Trophoblast cell (in vitro differentiated cells and primary cell): ENCODE data around the gene NAXD.

Experiments
- DNase-seq, 2 donors: peaks; one replicate each; pipeline ENCODE4 v3.0.0-alpha.2; 2016
- H2AFZ ChIP-seq: 2 replicates; pipeline ENCODE4 v1.6.1; 2013; ENCODE audit warnings: low read length, moderate library complexity, mild to moderate bottlenecking; ENCODE audit not compliant: insufficient read depth, poor library complexity
- H2AK5ac ChIP-seq: 2 replicates; pipeline ENCODE4 v1.6.1; 2013; ENCODE audit warnings: mild to moderate bottlenecking, low read length
- H2BK120ac ChIP-seq: 2 replicates; pipeline ENCODE4 v1.6.1; 2013; ENCODE audit warnings: low read length, mild to moderate bottlenecking, moderate library complexity; ENCODE audit not compliant: insufficient read depth, poor library complexity
- H2BK12ac ChIP-seq: 2 replicates; pipeline ENCODE4 v1.6.1; 2013; ENCODE audit warnings: mild to moderate bottlenecking, low read length, moderate library complexity
- H2BK5ac ChIP-seq: 2 replicates; pipeline ENCODE4 v1.6.1; 2013; ENCODE audit warnings: low read length, low read depth, moderate library complexity, mild to moderate bottlenecking; ENCODE audit not compliant: poor library complexity
- H3K14ac ChIP-seq: 2 replicates; pipeline ENCODE4 v1.6.1; 2013; ENCODE audit warnings: mild to moderate bottlenecking, low read length
- H3K18ac ChIP-seq: 2 replicates; pipeline ENCODE4 v1.6.1; 2013; ENCODE audit warnings: mild to moderate bottlenecking, low read length
- H3K23ac ChIP-seq: 2 replicates; pipeline ENCODE4 v1.6.1; 2013; ENCODE audit warnings: low read length
- H3K27ac ChIP-seq: 2 replicates; pipeline ENCODE4 v1.5.1; 2013; ENCODE audit warnings: low read depth, mild to moderate bottlenecking, inconsistent platforms, low read length, moderate library complexity
- H3K27me3 ChIP-seq: 2 replicates; pipeline ENCODE4 v1.6.1; 2013; ENCODE audit warnings: inconsistent platforms, mild to moderate bottlenecking, low read length, moderate library complexity; ENCODE audit not compliant: insufficient read depth
- H3K36me3 ChIP-seq, 2 experiments: 1 replicate in 1 of 2; 2 replicates in 1 of 2; pipeline ENCODE4 v1.6.1; 2013; ENCODE audit warnings: low read length in 2 of 2, mild to moderate bottlenecking in 2 of 2, moderate library complexity in 1 of 2; ENCODE audit not compliant: insufficient read depth in 2 of 2, control insufficient read depth in 1 of 2
- H3K4ac ChIP-seq: 2 replicates; pipeline ENCODE4 v1.6.1; 2013; ENCODE audit warnings: low read depth, mild to moderate bottlenecking, low read length, moderate library complexity
- H3K4me1 ChIP-seq, 2 experiments: 1 replicate in 1 of 2; 2 replicates in 1 of 2; pipeline ENCODE4 v1.6.1; 2013; ENCODE audit warnings: low read length in 2 of 2, mild to moderate bottlenecking in 2 of 2, moderate library complexity in 1 of 2; ENCODE audit not compliant: insufficient read depth in 2 of 2, control insufficient read depth in 1 of 2
- H3K4me2 ChIP-seq: 2 replicates; pipeline ENCODE4 v1.6.1; 2013; ENCODE audit warnings: inconsistent platforms, mild to moderate bottlenecking, low read length, moderate library complexity
- H3K4me3 ChIP-seq: 2 replicates; pipeline ENCODE4 v1.5.1; 2013; ENCODE audit warnings: mild to moderate bottlenecking, low read depth, low read length, inconsistent platforms
- H3K79me1 ChIP-seq: one replicate; pipeline ENCODE4 v1.6.1; 2013; ENCODE audit warnings: low read length
- H3K79me2 ChIP-seq: 2 replicates; pipeline ENCODE4 v1.6.1; 2013; ENCODE audit warnings: low read length, mild to moderate bottlenecking; ENCODE audit not compliant: control insufficient read depth, insufficient read depth, poor library complexity
- H3K9ac ChIP-seq: 2 replicates; pipeline ENCODE4 v1.6.1; 2013; ENCODE audit warnings: mild to moderate bottlenecking, low read length
- H3K9me3 ChIP-seq: 2 replicates; pipeline ENCODE4 v1.6.1; 2013; ENCODE audit warnings: low read depth, mild to moderate bottlenecking, control low read depth, inconsistent platforms, low read length; ENCODE audit not compliant: insufficient read depth
- H4K12ac ChIP-seq: 2 replicates; pipeline ENCODE4 v1.6.1; 2013; ENCODE audit warnings: low read depth, mild to moderate bottlenecking, low read length, moderate library complexity
- H4K8ac ChIP-seq: 2 replicates; pipeline ENCODE4 v1.6.1; 2013; ENCODE audit warnings: low read depth, mild to moderate bottlenecking, low read length, moderate library complexity
- H4K91ac ChIP-seq: one replicate; pipeline ENCODE4 v1.6.1; 2013; ENCODE audit warnings: low read depth, mild to moderate bottlenecking, low read length, moderate library complexity
- WGBS: extraction: QIAGEN DNeasy Blood & Tissue Kit; methylation state at CpG from one replicate; pipeline ENCODE4 v1.1.7; 2013; ENCODE audit warnings: missing lambda C conversion rate; ENCODE audit not compliant: insufficient read length, insufficient coverage; ENCODE audit errors: extremely low coverage; 5-methylcytosine and 5-hydroxymethylcytosine counted together

The NAXD gene

DNA sequence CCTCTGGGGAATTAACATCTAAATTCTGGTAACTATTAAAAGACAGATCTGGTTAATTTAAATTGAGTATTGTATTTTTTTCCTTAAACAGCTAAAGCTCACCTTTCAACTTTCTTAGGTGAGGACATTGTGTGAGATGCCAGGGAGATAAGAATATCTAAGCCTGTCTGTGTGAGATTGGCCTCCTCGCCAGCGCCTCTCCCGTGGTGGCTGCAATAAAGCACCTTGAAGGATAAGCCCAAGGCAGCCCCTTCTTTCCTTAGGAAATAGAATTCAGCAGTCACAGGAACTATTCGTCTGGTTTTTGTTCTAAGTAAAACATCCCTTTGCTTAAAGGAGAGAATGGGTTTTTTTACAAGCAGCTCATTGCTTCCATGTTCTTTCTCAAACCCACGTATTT is 24.6 kb downstream of the NAXD start:
- no peaks in the 10 kb centered on the region for H3K27me3 ChIP-seq
- no peak overlapping the region for H4K8ac ChIP-seq
- no peak overlapping the region for H4K12ac ChIP-seq
- no peak overlapping the region for H3K9ac ChIP-seq
- H3K9me3 ChIP-seq, result no peaks in the 10 kb centered on the region
- no peak overlapping the region for H2AFZ ChIP-seq
- H3K79me2 ChIP-seq, result no peaks in the 10 kb centered on the region
- no peak overlapping the region for H2AK5ac ChIP-seq
- no peak overlapping the region for H3K23ac ChIP-seq
- no peak overlapping the region for H2BK120ac ChIP-seq
- peaks cover 0 to 3% of the 10 kb centered on the region in 2 experiments for H3K4me1 ChIP-seq
- no CpG with 5 or more reads among the region's 5 CpGs for WGBS
- no peak overlapping the region for H3K4ac ChIP-seq
- peaks cover 82% of the 10 kb centered on the region in 2 experiments for H3K36me3 ChIP-seq
- no peak overlapping the region for H2BK12ac ChIP-seq
- no peak overlapping the region for H3K4me3 ChIP-seq
- H3K14ac ChIP-seq, result no peak overlapping the region
- H3K4me2 ChIP-seq, result no peak overlapping the region
- H4K91ac ChIP-seq, result no peak overlapping the region
- no peak overlapping the region for H3K27ac ChIP-seq
- H2BK5ac ChIP-seq, result no peak overlapping the region
- no peak overlapping the region for H3K18ac ChIP-seq
- H3K79me1 ChIP-seq, result no peaks in the 10 kb centered on the region
- no peak for DNase-seq

DNA sequence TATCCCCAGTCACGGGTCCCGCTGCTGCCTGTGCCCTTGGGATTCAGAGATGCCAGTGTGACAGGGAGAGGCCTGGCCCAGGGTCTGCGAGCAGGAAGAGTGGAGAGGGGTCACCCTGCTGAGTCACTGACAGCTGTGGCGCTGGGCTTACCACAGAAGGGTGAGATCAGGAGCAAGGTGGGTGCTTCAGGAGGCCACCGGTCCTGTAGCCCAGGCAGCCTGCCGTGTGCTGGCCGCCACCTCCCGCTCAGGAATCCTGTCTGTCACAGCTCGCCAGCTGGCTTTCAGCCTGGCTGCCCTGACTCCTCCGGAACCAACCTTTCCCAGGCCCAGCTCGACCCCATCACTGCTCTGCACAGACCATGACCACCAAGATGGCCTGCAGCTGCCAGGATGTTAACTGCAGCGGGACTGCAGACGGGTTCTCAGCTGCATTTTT is 25.3 kb downstream of the NAXD start:
- no peak overlapping the region for H2BK120ac ChIP-seq

DNA sequence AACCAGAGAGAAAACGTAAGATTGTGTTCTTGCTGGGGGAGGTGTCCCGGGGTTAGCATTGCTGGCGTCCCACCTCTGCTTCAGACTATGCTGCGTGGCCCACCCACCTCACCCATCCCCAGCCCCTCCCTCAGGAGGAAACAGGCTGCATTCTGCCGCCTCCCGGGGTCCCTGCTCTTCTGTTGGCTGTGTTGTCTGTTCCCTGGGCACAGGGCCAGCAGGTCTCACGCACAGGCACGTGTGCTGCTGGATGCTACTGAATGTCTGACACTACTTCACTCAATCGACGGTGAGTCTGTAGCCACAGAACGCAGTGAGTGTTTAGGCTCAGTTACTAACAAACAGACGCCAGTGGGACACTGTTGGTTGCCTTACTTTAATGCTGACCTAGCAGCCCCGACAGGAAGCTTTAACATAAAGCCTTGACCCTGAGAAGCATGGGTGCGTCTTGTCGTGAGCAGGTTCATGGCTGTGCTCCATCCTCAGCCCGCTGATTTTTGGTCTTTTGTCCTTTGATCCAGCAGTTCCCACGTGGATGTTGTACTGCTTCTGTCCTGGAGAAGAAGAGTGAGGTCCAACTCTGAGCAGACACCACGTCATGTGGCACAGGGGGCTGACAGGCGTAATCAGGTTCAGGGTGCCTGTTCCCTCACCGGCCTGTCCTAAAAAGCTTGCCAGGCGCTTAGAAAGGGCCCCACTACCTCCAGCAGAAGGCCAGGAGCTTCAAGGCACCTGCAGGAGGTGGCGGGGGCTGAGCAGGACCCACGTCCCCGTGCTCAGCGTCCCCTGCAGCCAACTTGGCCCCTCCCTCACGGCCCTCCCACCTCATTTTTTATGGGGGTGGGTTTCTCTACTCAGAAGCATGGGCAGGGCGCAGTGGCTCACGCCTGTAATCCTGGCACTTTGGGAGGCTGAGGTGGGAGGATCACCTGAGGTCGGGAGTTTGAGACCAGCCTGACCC is 26.0 kb downstream of the NAXD start:
- H3K9ac ChIP-seq, result no peak overlapping the region
- no peak overlapping the region for H3K23ac ChIP-seq
- H2BK120ac ChIP-seq, result no peak overlapping the region

More for the DNA sequence above, 25.3 kb downstream of the NAXD start:
- Histone ChIP-seq H3K4me2 (no peak overlapping the region), H3K79me1 (no peaks in the 10 kb centered on the region), H3K36me3 (peaks cover 79% of the 10 kb centered on the region in 2 experiments), H2AFZ (no peak overlapping the region), H2BK5ac (no peak overlapping the region), H3K14ac (no peak overlapping the region), H3K27me3 (no peaks in the 10 kb centered on the region), H4K12ac (no peak overlapping the region), H3K4me1 (peaks cover 0 to 5% of the 10 kb centered on the region in 2 experiments), H4K8ac (no peak overlapping the region), H3K9ac (no peak overlapping the region), H4K91ac (no peak overlapping the region), H3K4me3 (no peak overlapping the region), H3K23ac (no peak overlapping the region), H3K18ac (peak overlapping the region; percentile 38), H3K27ac (no peak overlapping the region), H3K79me2 (no peaks in the 10 kb centered on the region), H3K9me3 (no peaks in the 10 kb centered on the region), H2BK12ac (no peak overlapping the region), H2AK5ac (no peak overlapping the region), H3K4ac (no peak overlapping the region)
- no peak for DNase-seq
- no CpG with 5 or more reads among the region's 13 CpGs for WGBS

DNA sequence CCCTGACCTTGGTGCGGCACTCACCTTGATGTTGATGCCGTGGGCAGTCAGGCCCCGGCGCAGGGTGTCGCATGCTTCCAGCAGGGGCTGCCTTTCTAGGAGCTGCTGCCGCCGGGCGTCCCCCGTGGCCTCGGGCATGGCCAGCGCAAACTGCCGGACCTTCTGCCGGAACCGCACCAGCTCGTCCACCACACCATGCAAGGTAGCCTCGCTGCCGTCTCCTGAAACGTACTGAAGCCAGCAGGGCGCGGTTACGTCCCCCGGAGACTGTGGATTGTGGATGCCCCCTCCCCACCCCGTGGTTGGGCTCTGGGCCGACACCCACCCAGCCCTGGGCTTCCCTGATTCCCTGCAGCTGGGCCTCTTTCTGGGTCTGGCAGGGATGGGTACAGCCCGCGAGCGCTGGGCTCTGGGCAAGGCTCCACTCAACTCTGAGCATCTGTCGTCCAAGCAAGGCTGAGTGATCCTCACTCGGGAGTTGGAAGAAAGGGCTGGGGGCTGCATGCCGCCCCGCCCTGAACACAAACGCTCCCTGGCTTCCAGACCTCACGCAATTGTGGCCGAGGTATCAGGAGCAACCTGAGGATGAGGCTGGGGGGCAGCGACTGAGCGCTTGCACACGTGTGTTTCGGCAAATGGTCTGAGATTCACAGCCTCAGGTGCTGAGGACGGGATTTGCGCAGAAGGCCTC is 27.1 kb downstream of the NAXD start:
- Histone ChIP-seq H2BK120ac (no peak overlapping the region), H4K91ac (no peak overlapping the region), H3K36me3 (peaks cover 64 to 67% of the 10 kb centered on the region in 2 experiments), H4K8ac (no peak overlapping the region), H2BK12ac (no peak overlapping the region), H3K79me1 (no peaks in the 10 kb centered on the region), H3K79me2 (no peaks in the 10 kb centered on the region), H3K4me3 (peak overlapping the region; percentile 48), H2AK5ac (no peak overlapping the region), H3K18ac (no peak overlapping the region), H3K4ac (no peak overlapping the region), H2BK5ac (no peak overlapping the region), H3K4me2 (no peak overlapping the region), H3K27ac (no peak overlapping the region), H3K27me3 (no peaks in the 10 kb centered on the region), H3K14ac (no peak overlapping the region), H3K9me3 (no peaks in the 10 kb centered on the region), H4K12ac (no peak overlapping the region), H3K23ac (no peak overlapping the region), H2AFZ (no peak overlapping the region), H3K4me1 (peaks cover 0 to 5% of the 10 kb centered on the region in 2 experiments), H3K9ac (no peak overlapping the region)
- WGBS, result no CpG with 5 or more reads among the region's 40 CpGs
- no peak for DNase-seq

More for the DNA sequence above, 26.0 kb downstream of the NAXD start:
- Histone ChIP-seq H2AK5ac (no peak overlapping the region), H3K4ac (no peak overlapping the region), H3K18ac (no peak overlapping the region), H3K4me3 (peak overlapping the region; percentile 18), H4K12ac (no peak overlapping the region), H3K36me3 (peaks cover 75% of the 10 kb centered on the region in 2 experiments), H3K4me1 (peaks cover 0 to 5% of the 10 kb centered on the region in 2 experiments), H3K4me2 (no peak overlapping the region), H3K9me3 (no peaks in the 10 kb centered on the region), H3K27me3 (no peaks in the 10 kb centered on the region), H2BK12ac (no peak overlapping the region), H3K14ac (no peak overlapping the region), H3K79me2 (no peaks in the 10 kb centered on the region), H4K8ac (no peak overlapping the region), H2BK5ac (no peak overlapping the region), H3K79me1 (no peaks in the 10 kb centered on the region), H3K27ac (no peak overlapping the region), H2AFZ (no peak overlapping the region), H4K91ac (no peak overlapping the region)
- no peak for DNase-seq
- no CpG with 5 or more reads among the region's 29 CpGs for WGBS
